WTC11 (cell line): ENCODE measurements around the gene AURKAIP1. TPM values are rescaled to one million over a fixed set of nuclear protein-coding genes. Genes with fewer than 3 reads are reported as not detected.
A peak's percentile ranks its signal among the peaks of the same experiment; 100 is the strongest.

Source experiments
- ATAC-seq: fragments of 200-7000 bp; cut with Tn5 transposase; 2 replicates; pipeline ENCODE4 v1.10.0; 2021; ENCODE audit warnings: mild to moderate bottlenecking, moderate library complexity
- CTCF ChIA-PET: fragments of 300-600 bp; sonication (Branson Sonifier 250); formaldehyde crosslinking; loops from one replicate; lab custom pipeline; 2021; ENCODE audit warnings: antibody characterized with exemption; lab: Charles Lee
- POLR2A ChIA-PET: fragments of 350-600 bp; sonication (Branson Sonifier 250); formaldehyde crosslinking; loops from one replicate; lab custom pipeline; 2021; ENCODE audit warnings: antibody characterized with exemption; lab: Charles Lee
- DNase-seq: peaks from one replicate; pipeline ENCODE4 v3.0.0; 2021; ENCODE audit warnings: low spot score
- H3K27ac Mint-ChIP-seq: 2 replicates; pipeline ENCODE4 v1.8.0; 2021; ENCODE audit warnings: mixed read lengths
- H3K27me3 Mint-ChIP-seq: 2 replicates; pipeline ENCODE4 v1.8.0; 2021; ENCODE audit warnings: low read depth, mild to moderate bottlenecking, moderate library complexity, mixed read lengths
- H3K36me3 Mint-ChIP-seq: 2 replicates; pipeline ENCODE4 v1.8.0; 2021; ENCODE audit warnings: mixed read lengths
- H3K4me1 Mint-ChIP-seq: 2 replicates; pipeline ENCODE4 v1.8.0; 2022; ENCODE audit warnings: mixed read lengths
- H3K4me3 Mint-ChIP-seq: 2 replicates; pipeline ENCODE4 v1.8.0; 2021; ENCODE audit warnings: mild to moderate bottlenecking, moderate library complexity, mixed read lengths
- H3K9me3 Mint-ChIP-seq: 2 replicates; pipeline ENCODE4 v1.8.0; 2021; ENCODE audit warnings: mixed read lengths
- EMX1 ChIP-seq: fragments of 250-450 bp; sonication (Bioruptor Pico); IDR thresholded peaks from 2 replicates; pipeline ENCODE4 v1.8.0; 2021; ENCODE audit warnings: mild to moderate bottlenecking
- ERG ChIP-seq: fragments of 250-450 bp; sonication (Bioruptor Pico); IDR thresholded peaks from 2 replicates; pipeline ENCODE4 v1.8.0; 2021; ENCODE audit warnings: mild to moderate bottlenecking
- GRHL2 ChIP-seq: fragments of 250-450 bp; sonication (Bioruptor Pico); IDR thresholded peaks from 2 replicates; pipeline ENCODE4 v1.8.0; 2022; ENCODE audit warnings: mild to moderate bottlenecking, moderate library complexity; ENCODE audit not compliant: insufficient replicate concordance, severe bottlenecking
- GTF2I ChIP-seq: fragments of 250-450 bp; sonication (Bioruptor Pico); conservative IDR thresholded peaks from 2 replicates; pipeline ENCODE4 v1.4.0; 2021; ENCODE audit warnings: mild to moderate bottlenecking
- IRF2 ChIP-seq: sonication (generic); formaldehyde crosslinking; IDR thresholded peaks from 2 replicates; pipeline ENCODE4 v1.8.0; 2022; ENCODE audit warnings: low read depth, missing genetic modification reagents, borderline replicate concordance
- MAX ChIP-seq: sonication (generic); formaldehyde crosslinking; IDR thresholded peaks from 2 replicates; pipeline ENCODE4 v1.8.0; 2022; ENCODE audit warnings: mild to moderate bottlenecking, missing genetic modification reagents
- MYBL2 ChIP-seq: sonication (generic); formaldehyde crosslinking; IDR thresholded peaks from 2 replicates; pipeline ENCODE4 v1.8.1; 2023; ENCODE audit warnings: mild to moderate bottlenecking, moderate library complexity, missing genetic modification reagents
- PREB ChIP-seq: sonication (generic); formaldehyde crosslinking; IDR thresholded peaks from 2 replicates; pipeline ENCODE4 v1.8.1; 2022; ENCODE audit warnings: mild to moderate bottlenecking, missing genetic modification reagents, moderate library complexity, borderline replicate concordance
- RORB ChIP-seq: fragments of 250-450 bp; sonication (Bioruptor Pico); IDR thresholded peaks from 2 replicates; pipeline ENCODE4 v1.9.0; 2021; ENCODE audit warnings: mild to moderate bottlenecking
- SMAD4 ChIP-seq: sonication (generic); formaldehyde crosslinking; IDR thresholded peaks from 2 replicates; pipeline ENCODE4 v1.8.0; 2022; ENCODE audit warnings: mild to moderate bottlenecking, missing genetic modification reagents
- USF2 ChIP-seq: sonication (generic); formaldehyde crosslinking; IDR thresholded peaks from 2 replicates; pipeline ENCODE4 v1.8.1; 2023; ENCODE audit warnings: mild to moderate bottlenecking, missing genetic modification reagents, moderate library complexity
- ZNF219 ChIP-seq: sonication (generic); formaldehyde crosslinking; IDR thresholded peaks from 2 replicates; pipeline ENCODE4 v1.8.0; 2023; ENCODE audit warnings: missing genetic modification reagents, mild to moderate bottlenecking, borderline replicate concordance
- ZNF416 ChIP-seq: fragments of 250-450 bp; sonication (Bioruptor Pico); IDR thresholded peaks from 2 replicates; pipeline ENCODE4 v1.9.0; 2021; ENCODE audit warnings: mild to moderate bottlenecking, inconsistent platforms
- ZNF512 ChIP-seq: sonication (generic); formaldehyde crosslinking; IDR thresholded peaks from 2 replicates; pipeline ENCODE4 v1.8.1; 2022; ENCODE audit warnings: missing genetic modification reagents, borderline replicate concordance
- total RNA-seq: library from RNA; stranded (reverse); gene quantifications from 3 replicates; pipeline ENCODE4 v1.2.3, GENCODE V29; 2021
- TF ChIP-seq, protein P1 (sequence below): fragments of 250-450 bp; sonication (Bioruptor Pico); IDR thresholded peaks from 2 replicates; pipeline ENCODE4 v1.9.0; 2021; ENCODE audit warnings: mild to moderate bottlenecking
- TF ChIP-seq, protein P2 (sequence below): sonication (generic); formaldehyde crosslinking; IDR thresholded peaks from 2 replicates; pipeline ENCODE4 v1.8.0; 2022; ENCODE audit warnings: mild to moderate bottlenecking, missing genetic modification reagents
- TF ChIP-seq, protein P3 (sequence below): sonication (generic); formaldehyde crosslinking; IDR thresholded peaks from 2 replicates; pipeline ENCODE4 v1.8.1; 2022; ENCODE audit warnings: low read depth, mild to moderate bottlenecking, moderate library complexity, missing genetic modification reagents, borderline replicate concordance

AURKAIP1 gene
- total RNA-seq, 1 experiment from 2014 or later, result 268 TPM

DNA sequence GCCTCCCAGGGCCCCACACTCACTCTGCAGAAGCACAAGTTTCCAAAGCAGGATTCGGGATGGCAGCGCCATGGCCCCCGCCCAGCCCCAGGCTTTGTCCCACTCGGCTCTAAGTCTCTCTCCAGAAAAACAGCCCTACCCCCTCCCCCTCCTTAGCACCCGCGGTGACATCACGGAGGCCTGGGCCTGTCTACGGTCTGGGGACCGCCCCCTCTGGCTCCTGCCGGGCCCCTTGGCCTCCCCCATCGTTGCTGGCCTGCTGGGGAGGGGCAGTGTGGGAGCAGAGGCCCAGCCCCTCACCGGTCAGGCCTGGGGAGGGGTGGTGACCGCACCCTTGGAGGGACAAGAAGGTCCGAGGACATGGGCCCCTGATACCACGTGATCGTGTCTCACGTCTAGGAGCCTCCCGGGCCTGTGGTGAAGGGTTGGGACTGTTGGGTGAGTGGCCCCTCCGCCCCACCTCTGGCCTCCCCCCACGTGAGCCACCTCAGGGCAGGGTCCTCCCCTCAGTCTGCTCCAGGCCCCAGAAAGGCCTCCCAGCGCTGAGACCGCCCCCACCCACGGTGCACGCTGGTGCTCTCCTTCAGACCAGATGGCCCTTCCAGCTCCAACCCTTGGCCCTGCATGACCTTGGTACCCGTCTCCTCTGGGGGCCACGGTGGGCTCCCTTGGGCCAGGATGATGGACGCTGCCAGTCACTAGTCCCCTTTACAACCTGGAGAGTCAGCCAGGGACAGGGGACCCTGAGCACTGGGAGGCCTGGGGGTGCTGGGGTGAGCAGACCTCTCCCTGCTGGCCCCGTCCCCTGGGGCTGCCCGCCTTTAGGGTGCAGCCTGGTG, 16.4 kb downstream of the AURKAIP1 start, which contains the start of gene MXRA8:
TSS of gene MXRA8 (minus strand) at position 123 of the 839 bp plus-strand sequence. CDS start at position 72, 51 bp downstream.
- POLR2A ChIA-PET, result interaction anchor here (1.2 kb wide), 1 partner anchor 13 kb away, joined by 4 read pairs; no protein-coding TSS in a partner anchor
- H3K4me3 Mint-ChIP-seq, result no peak within 1 kb of the TSS; the same call in 1 of the 2 replicates
- ATAC-seq, result no peak

More for the DNA sequence above, 16.4 kb downstream of the AURKAIP1 start, which contains the start of gene MXRA8:
- peaks cover 23% of the 10 kb centered on the region for H3K4me1 Mint-ChIP-seq
- no peaks in the 10 kb centered on the region for H3K36me3 Mint-ChIP-seq
- no peaks in the 10 kb centered on the region for H3K9me3 Mint-ChIP-seq
- DNase-seq, result no peak
- H3K27ac Mint-ChIP-seq, result peak within 1 kb of the TSS; percentile 45; the same call in 1 of the 2 replicates
- TF ChIP-seq ZNF512 (CRISPR knock-in tag) (no peak), PREB (CRISPR knock-in tag) (no peak), USF2 (CRISPR knock-in tag) (peak; percentile 34; the same call in 1 of the 2 replicates), ERG (no peak), RORB (CRISPR knock-in tag) (no peak), IRF2 (CRISPR knock-in tag) (no peak), EMX1 (no peak), SMAD4 (CRISPR knock-in tag) (no peak), ZNF219 (CRISPR knock-in tag) (no peak), MYBL2 (CRISPR knock-in tag) (no peak), GRHL2 (no peak), ZNF416 (CRISPR knock-in tag) (no peak), GTF2I (CRISPR knock-in tag) (no peak), MAX (CRISPR knock-in tag) (peak; percentile 37; the same call in 1 of the 2 replicates)
- TF ChIP-seq, protein P1, sequence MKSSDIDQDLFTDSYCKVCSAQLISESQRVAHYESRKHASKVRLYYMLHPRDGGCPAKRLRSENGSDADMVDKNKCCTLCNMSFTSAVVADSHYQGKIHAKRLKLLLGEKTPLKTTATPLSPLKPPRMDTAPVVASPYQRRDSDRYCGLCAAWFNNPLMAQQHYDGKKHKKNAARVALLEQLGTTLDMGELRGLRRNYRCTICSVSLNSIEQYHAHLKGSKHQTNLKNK (CRISPR knock-in tag), result no peak
- TF ChIP-seq, protein P2, sequence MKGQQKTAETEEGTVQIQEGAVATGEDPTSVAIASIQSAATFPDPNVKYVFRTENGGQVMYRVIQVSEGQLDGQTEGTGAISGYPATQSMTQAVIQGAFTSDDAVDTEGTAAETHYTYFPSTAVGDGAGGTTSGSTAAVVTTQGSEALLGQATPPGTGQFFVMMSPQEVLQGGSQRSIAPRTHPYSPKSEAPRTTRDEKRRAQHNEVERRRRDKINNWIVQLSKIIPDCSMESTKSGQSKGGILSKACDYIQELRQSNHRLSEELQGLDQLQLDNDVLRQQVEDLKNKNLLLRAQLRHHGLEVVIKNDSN (CRISPR knock-in tag), result peak; percentile 69
- TF ChIP-seq, protein P3, sequence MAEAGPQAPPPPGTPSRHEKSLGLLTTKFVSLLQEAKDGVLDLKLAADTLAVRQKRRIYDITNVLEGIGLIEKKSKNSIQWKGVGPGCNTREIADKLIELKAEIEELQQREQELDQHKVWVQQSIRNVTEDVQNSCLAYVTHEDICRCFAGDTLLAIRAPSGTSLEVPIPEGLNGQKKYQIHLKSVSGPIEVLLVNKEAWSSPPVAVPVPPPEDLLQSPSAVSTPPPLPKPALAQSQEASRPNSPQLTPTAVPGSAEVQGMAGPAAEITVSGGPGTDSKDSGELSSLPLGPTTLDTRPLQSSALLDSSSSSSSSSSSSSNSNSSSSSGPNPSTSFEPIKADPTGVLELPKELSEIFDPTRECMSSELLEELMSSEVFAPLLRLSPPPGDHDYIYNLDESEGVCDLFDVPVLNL, result no peak
- peaks cover 27% of the 10 kb centered on the region for H3K27me3 Mint-ChIP-seq
- CTCF ChIA-PET, result interaction anchor here (1.9 kb wide), 1 partner anchor 12 kb away, joined by 8 read pairs; no protein-coding TSS in a partner anchor
